Fibroblast of lung (primary cell): ENCODE results near the gene GRID1. TPM values are rescaled to one million over a fixed set of nuclear protein-coding genes. Genes with fewer than 3 reads are reported as not detected.

Experiments used
- DNase-seq, 2 donors: peaks; one replicate each; pipeline versions ENCODE4 v3.0.0 to v3.0.0-alpha.2; 2010; ENCODE audit warnings: low read depth in 2 of 2
- H2AFZ ChIP-seq: 2 replicates; pipeline ENCODE4 v1.5.1; 2012; ENCODE audit warnings: low read length, control low read depth, inconsistent platforms
- H3K27ac ChIP-seq: 2 replicates; pipeline ENCODE4 v1.5.1; 2011; ENCODE audit warnings: low read length, control low read depth; ENCODE audit not compliant: insufficient read depth
- H3K27me3 ChIP-seq: 2 replicates; pipeline ENCODE4 v1.5.1; 2011; ENCODE audit warnings: mild to moderate bottlenecking, low read length; ENCODE audit not compliant: control insufficient read depth, insufficient read depth
- H3K36me3 ChIP-seq: 2 replicates; pipeline ENCODE4 v1.5.1; 2011; ENCODE audit warnings: low read length; ENCODE audit not compliant: control insufficient read depth, insufficient read depth
- H3K4me1 ChIP-seq: 2 replicates; pipeline ENCODE4 v1.5.1; 2011; ENCODE audit warnings: low read length; ENCODE audit not compliant: control insufficient read depth, insufficient read depth; ENCODE audit errors: extremely low read depth
- H3K4me2 ChIP-seq: 2 replicates; pipeline ENCODE4 v1.5.1; 2011; ENCODE audit warnings: low read length, control low read depth; ENCODE audit not compliant: insufficient read depth; ENCODE audit errors: extremely low read depth
- H3K4me3 ChIP-seq, 4 experiments: fragments of 200-600 bp in 1 of 4; sonication (generic) in 1 of 4; replicated peaks in 1 of 4; 2 replicates each; pipeline ENCODE4 v1.5.1; 2011 to 2016; ENCODE audit warnings: low read length in 4 of 4, low read depth in 3 of 4, mild to moderate bottlenecking in 3 of 4, control low read depth in 2 of 4, inconsistent platforms in 1 of 4, mixed read lengths in 1 of 4; ENCODE audit not compliant: insufficient read depth in 1 of 4; ENCODE audit errors: control extremely low read depth in 1 of 4
- H3K79me2 ChIP-seq: 2 replicates; pipeline ENCODE4 v1.5.1; 2012; ENCODE audit warnings: mild to moderate bottlenecking, low read length, inconsistent platforms; ENCODE audit not compliant: control insufficient read depth, insufficient read depth
- H3K9ac ChIP-seq: 2 replicates; pipeline ENCODE4 v1.5.1; 2011; ENCODE audit warnings: mild to moderate bottlenecking, low read length, control low read depth; ENCODE audit not compliant: insufficient read depth
- H3K9me3 ChIP-seq: 2 replicates; pipeline ENCODE4 v1.5.1; 2012; ENCODE audit warnings: low read depth, low read length; ENCODE audit not compliant: control insufficient read depth, insufficient read depth
- H4K20me1 ChIP-seq: 2 replicates; pipeline ENCODE4 v1.5.1; 2011; ENCODE audit warnings: low read length; ENCODE audit not compliant: control insufficient read depth, insufficient read depth; ENCODE audit errors: extremely low read depth
- EZH2 ChIP-seq: IDR thresholded peaks from 2 replicates; pipeline ENCODE4 v1.5.1; 2012; ENCODE audit warnings: low read length, control low read depth, mild to moderate bottlenecking; ENCODE audit errors: missing control alignments
- polyA plus RNA-seq, 2 donors: library from polyadenylated mRNA; depleted of rRNA in 1 of 2; stranded (reverse) in 1 of 2; unstranded in 1 of 2; fragments of >200 nt; gene quantifications; 2 replicates each; pipeline ENCODE4 v1.2.1, GENCODE V29; 2011 to 2012; ENCODE audit warnings: missing spikeins in 1 of 2
- total RNA-seq: library from RNA; depleted of rRNA; stranded (reverse); fragments of >200 nt; gene quantifications from 2 replicates; pipeline ENCODE4 v1.2.1, GENCODE V29; 2014
- TF ChIP-seq, protein P1 (sequence below), 2 donors: IDR thresholded peaks in 1 of 2; conservative IDR thresholded peaks in 1 of 2; 1 replicate in 1 of 2; 2 replicates in 1 of 2; pipeline ENCODE4 v1.5.1; 2011 to 2012; ENCODE audit warnings: low read length in 2 of 2, control low read depth in 1 of 2, inconsistent platforms in 1 of 2, low read depth in 1 of 2, mild to moderate bottlenecking in 1 of 2

GRID1 gene
- total and polyA plus RNA-seq, 2 donors (not counting 1 experiment from before 2014, with no cell fraction given), result 0.03 to 0.33 TPM

DNA sequence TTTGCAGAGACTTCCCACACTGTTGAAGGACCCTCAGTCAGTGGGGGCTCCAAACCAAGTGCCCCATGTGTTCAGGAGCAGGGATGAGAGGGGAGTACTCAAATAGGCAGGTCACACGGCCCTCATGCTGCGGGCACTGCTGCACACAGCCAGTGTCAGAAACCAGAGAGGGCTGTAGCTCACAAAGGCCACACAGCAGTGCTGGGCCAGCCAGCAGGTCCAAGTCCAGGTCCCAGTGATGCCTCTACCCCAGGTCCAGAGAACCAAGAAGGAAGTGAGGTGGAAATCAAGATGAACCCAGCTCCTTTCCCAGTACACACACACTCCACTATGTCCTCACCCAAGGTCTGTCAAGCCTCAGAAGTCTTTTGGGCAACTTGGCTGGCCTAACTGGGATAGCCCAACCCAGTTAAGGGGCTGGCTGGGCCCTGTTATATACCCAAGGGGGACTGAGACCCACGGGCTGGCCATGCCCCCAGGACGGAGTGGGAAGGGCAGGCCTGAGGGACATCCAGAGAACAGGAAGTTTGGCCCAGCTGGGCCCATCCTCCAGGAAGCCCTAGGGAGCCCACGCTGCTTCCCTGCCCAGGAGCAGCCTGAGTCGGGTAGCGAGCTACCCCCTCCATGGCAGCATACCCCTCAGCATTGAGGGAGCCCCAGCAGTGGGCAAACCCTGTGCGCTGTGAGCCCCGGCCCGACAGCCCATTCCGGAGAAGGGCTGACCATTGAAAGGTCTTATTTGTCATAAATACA, 24.3 kb downstream of the GRID1 start:
- no peaks in the 10 kb centered on the region for H3K9me3 ChIP-seq
- no peak for DNase-seq
- H3K27me3 ChIP-seq, result no peaks in the 10 kb centered on the region
- no peak overlapping the region for H3K4me2 ChIP-seq
- no peak overlapping the region for H2AFZ ChIP-seq
- H4K20me1 ChIP-seq, result no peaks in the 10 kb centered on the region
- no peak overlapping the region for H3K9ac ChIP-seq
- no peaks in the 10 kb centered on the region for H3K79me2 ChIP-seq
- TF ChIP-seq, protein P1, sequence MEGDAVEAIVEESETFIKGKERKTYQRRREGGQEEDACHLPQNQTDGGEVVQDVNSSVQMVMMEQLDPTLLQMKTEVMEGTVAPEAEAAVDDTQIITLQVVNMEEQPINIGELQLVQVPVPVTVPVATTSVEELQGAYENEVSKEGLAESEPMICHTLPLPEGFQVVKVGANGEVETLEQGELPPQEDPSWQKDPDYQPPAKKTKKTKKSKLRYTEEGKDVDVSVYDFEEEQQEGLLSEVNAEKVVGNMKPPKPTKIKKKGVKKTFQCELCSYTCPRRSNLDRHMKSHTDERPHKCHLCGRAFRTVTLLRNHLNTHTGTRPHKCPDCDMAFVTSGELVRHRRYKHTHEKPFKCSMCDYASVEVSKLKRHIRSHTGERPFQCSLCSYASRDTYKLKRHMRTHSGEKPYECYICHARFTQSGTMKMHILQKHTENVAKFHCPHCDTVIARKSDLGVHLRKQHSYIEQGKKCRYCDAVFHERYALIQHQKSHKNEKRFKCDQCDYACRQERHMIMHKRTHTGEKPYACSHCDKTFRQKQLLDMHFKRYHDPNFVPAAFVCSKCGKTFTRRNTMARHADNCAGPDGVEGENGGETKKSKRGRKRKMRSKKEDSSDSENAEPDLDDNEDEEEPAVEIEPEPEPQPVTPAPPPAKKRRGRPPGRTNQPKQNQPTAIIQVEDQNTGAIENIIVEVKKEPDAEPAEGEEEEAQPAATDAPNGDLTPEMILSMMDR (conservative IDR thresholded peaks at IDR 0.05 in 1 of 2, IDR thresholded peaks at IDR 0.05 in 1 of 2; ENCODE audit: low read depth in 1 of 2, low read length in 2 of 2), result no peak
- H3K36me3 ChIP-seq, result no peaks in the 10 kb centered on the region
- H3K4me3 ChIP-seq, result no peak overlapping the region
- no peak overlapping the region for H3K27ac ChIP-seq
- H3K4me1 ChIP-seq, result no peaks in the 10 kb centered on the region

DNA sequence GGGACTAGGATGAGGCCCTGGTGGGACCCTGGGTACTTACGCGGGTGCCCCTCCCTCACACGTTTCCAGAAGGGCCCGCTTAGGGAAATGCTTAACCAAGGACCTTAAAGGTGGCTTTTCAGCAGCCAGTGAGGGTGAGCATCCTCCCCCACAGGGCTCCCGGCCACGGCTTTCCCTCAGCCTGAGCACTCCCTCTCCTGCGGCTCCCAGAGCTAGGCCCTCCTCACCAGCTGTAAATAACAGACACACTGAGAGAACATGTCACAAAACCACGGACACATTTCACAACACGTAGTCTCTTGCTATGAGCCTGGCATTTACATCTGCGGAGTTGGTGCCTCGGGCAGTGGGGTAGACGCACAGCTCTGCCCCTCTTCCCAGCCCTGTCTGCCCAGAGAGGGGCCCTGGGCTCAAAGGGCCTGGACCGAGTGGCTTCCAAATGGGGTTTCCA, 25.2 kb downstream of the GRID1 start:
- H3K36me3 ChIP-seq, result no peaks in the 10 kb centered on the region
- no peaks in the 10 kb centered on the region for H4K20me1 ChIP-seq
- H3K4me1 ChIP-seq, result no peaks in the 10 kb centered on the region
- H3K4me3 ChIP-seq, result no peak overlapping the region
- DNase-seq, result no peak
- no peaks in the 10 kb centered on the region for H3K9me3 ChIP-seq
- no peak overlapping the region for H2AFZ ChIP-seq
- H3K27ac ChIP-seq, result no peak overlapping the region
- no peaks in the 10 kb centered on the region for H3K27me3 ChIP-seq
- H3K79me2 ChIP-seq, result no peaks in the 10 kb centered on the region
- TF ChIP-seq, protein P1 (conservative IDR thresholded peaks at IDR 0.05 in 1 of 2, IDR thresholded peaks at IDR 0.05 in 1 of 2; ENCODE audit: low read depth in 1 of 2, low read length in 2 of 2), result no peak
- TF ChIP-seq EZH2, result no peak
- no peak overlapping the region for H3K9ac ChIP-seq
- H3K4me2 ChIP-seq, result no peak overlapping the region

DNA sequence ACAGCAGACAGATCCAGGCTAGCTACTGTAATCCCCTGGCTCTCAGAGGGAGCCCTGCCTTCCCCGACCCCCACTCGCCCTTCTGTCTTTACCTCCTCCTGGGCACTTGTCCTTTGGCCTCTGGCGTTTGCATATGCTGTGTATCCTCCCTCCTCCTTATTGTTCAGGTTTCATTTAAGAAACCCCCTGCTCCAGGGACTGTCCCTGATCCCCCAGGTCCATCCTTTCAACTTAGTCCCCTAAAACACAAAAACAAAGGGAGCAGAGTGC, 25.7 kb downstream of the GRID1 start:
- no peaks in the 10 kb centered on the region for H3K9me3 ChIP-seq
- H3K9ac ChIP-seq, result no peak overlapping the region
- H3K4me2 ChIP-seq, result no peak overlapping the region
- no peak overlapping the region for H3K4me3 ChIP-seq
- no peaks in the 10 kb centered on the region for H3K4me1 ChIP-seq
- H3K36me3 ChIP-seq, result no peaks in the 10 kb centered on the region
- H3K27ac ChIP-seq, result no peak overlapping the region
- H3K27me3 ChIP-seq, result no peaks in the 10 kb centered on the region
- H3K79me2 ChIP-seq, result no peaks in the 10 kb centered on the region
- no peaks in the 10 kb centered on the region for H4K20me1 ChIP-seq
- DNase-seq, result no peak
- no peak overlapping the region for H2AFZ ChIP-seq
- TF ChIP-seq EZH2, result no peak
- TF ChIP-seq, protein P1 (conservative IDR thresholded peaks at IDR 0.05 in 1 of 2, IDR thresholded peaks at IDR 0.05 in 1 of 2; ENCODE audit: low read depth in 1 of 2, low read length in 2 of 2), result no peak
